ENCODE measurements around the gene PPIL3. TPM values are rescaled to one million over a fixed set of nuclear protein-coding genes. Genes with fewer than 3 reads are reported as not detected.

The PPIL3 gene
- 44.9 TPM for total RNA-seq (ENCODE audit: unreplicated experiment)
- long read RNA-seq, transcript PPIL3-202 (7 exons, 1,194 nt), result major isoform, 6 of 14 reads
- long read RNA-seq, partial matches to known transcripts, result 0 of 14 reads
- long read RNA-seq, other reads (novel, unspliced or antisense), result 8 of 14 reads

- peaks cover 8% of the 10 kb centered on the region for H3K4me1 Mint-ChIP-seq (ENCODE audit: low read depth, unreplicated experiment)
- H3K36me3 Mint-ChIP-seq (ENCODE audit: unreplicated experiment), result no peaks in the 10 kb centered on the region
- peak; percentile 96 for DNase-seq
- peak within 1 kb of the TSS; percentile 98 for H3K4me3 Mint-ChIP-seq (ENCODE audit: unreplicated experiment)
- peaks cover 3% of the 10 kb centered on the region for H3K27me3 Mint-ChIP-seq (ENCODE audit: unreplicated experiment)
- TF ChIP-seq CTCF (IDR thresholded peaks at IDR 0.05; ENCODE audit: partially characterized antibody, unreplicated experiment), result no peak
- H3K9me3 Mint-ChIP-seq (ENCODE audit: unreplicated experiment), result peaks cover 10% of the 10 kb centered on the region
- peak within 1 kb of the TSS; percentile 99 for H3K27ac Mint-ChIP-seq (ENCODE audit: unreplicated experiment)
These were observed at the start of gene PPIL3, which contains the start of gene NIF3L1 for GRCh38 chr2:200888704-200889625. TSS of gene PPIL3 (minus strand) at chr2:200889077. CDS start at chr2:200887615, 1,462 bp downstream. TSS of gene NIF3L1 (plus strand) at chr2:200889371. CDS start at chr2:200891944, 2,573 bp downstream.

- no peak for TF ChIP-seq CTCF (IDR thresholded peaks at IDR 0.05; ENCODE audit: partially characterized antibody, unreplicated experiment)
- DNase-seq, result no peak
- H3K4me1 Mint-ChIP-seq (ENCODE audit: low read depth, unreplicated experiment), result no peaks in the 10 kb centered on the region
- no peaks in the 10 kb centered on the region for H3K9me3 Mint-ChIP-seq (ENCODE audit: unreplicated experiment)
- H3K27me3 Mint-ChIP-seq (ENCODE audit: unreplicated experiment), result peaks cover 1% of the 10 kb centered on the region
- no peaks in the 10 kb centered on the region for H3K36me3 Mint-ChIP-seq (ENCODE audit: unreplicated experiment)
- no peak overlapping the region for H3K27ac Mint-ChIP-seq (ENCODE audit: unreplicated experiment)
- H3K4me3 Mint-ChIP-seq (ENCODE audit: unreplicated experiment), result no peak overlapping the region
These were observed 42.2 kb upstream of the PPIL3 start for GRCh38 chr2:200930947-200931626.

- Mint-ChIP-seq H3K36me3 (ENCODE audit: unreplicated experiment) (no peaks in the 10 kb centered on the region), H3K27ac (ENCODE audit: unreplicated experiment) (no peak overlapping the region), H3K4me3 (ENCODE audit: unreplicated experiment) (no peak overlapping the region), H3K4me1 (ENCODE audit: low read depth, unreplicated experiment) (no peaks in the 10 kb centered on the region), H3K27me3 (ENCODE audit: unreplicated experiment) (peaks cover 1% of the 10 kb centered on the region), H3K9me3 (ENCODE audit: unreplicated experiment) (no peaks in the 10 kb centered on the region)
- DNase-seq, result no peak
- TF ChIP-seq CTCF (IDR thresholded peaks at IDR 0.05; ENCODE audit: partially characterized antibody, unreplicated experiment), result no peak
These were observed 40.7 kb upstream of the PPIL3 start for GRCh38 chr2:200929334-200930249.

- Mint-ChIP-seq H3K27ac (ENCODE audit: unreplicated experiment) (no peak overlapping the region), H3K4me1 (ENCODE audit: low read depth, unreplicated experiment) (no peaks in the 10 kb centered on the region), H3K27me3 (ENCODE audit: unreplicated experiment) (no peaks in the 10 kb centered on the region), H3K4me3 (ENCODE audit: unreplicated experiment) (no peak overlapping the region), H3K9me3 (ENCODE audit: unreplicated experiment) (peaks cover 1% of the 10 kb centered on the region), H3K36me3 (ENCODE audit: unreplicated experiment) (no peaks in the 10 kb centered on the region)
- TF ChIP-seq CTCF (IDR thresholded peaks at IDR 0.05; ENCODE audit: partially characterized antibody, unreplicated experiment), result no peak
- no peak for DNase-seq
These were observed 33.6 kb upstream of the PPIL3 start for GRCh38 chr2:200922439-200922838.

Data from glutamatergic neuron (in vitro differentiated cells).